Neuronal stem cell (in vitro differentiated cells): ENCODE results near the gene PJA1.

Experiments used
- DNase-seq: peaks from one replicate; pipeline ENCODE4 v3.0.0-alpha.2; 2013; ENCODE audit warnings: low spot score
- H2AFZ ChIP-seq: one replicate; pipeline ENCODE4 v1.6.1; 2013; ENCODE audit warnings: mild to moderate bottlenecking, low read length, inconsistent platforms
- H2AK5ac ChIP-seq: 2 replicates; pipeline ENCODE4 v1.6.1; 2013; ENCODE audit warnings: low read depth, mild to moderate bottlenecking, inconsistent platforms, low read length, moderate library complexity, mixed read lengths
- H2BK120ac ChIP-seq: 2 replicates; pipeline ENCODE4 v1.6.1; 2013; ENCODE audit warnings: low read depth, mild to moderate bottlenecking, inconsistent platforms, low read length, moderate library complexity, mixed read lengths
- H2BK12ac ChIP-seq: one replicate; pipeline ENCODE4 v1.6.1; 2013; ENCODE audit warnings: low read length, inconsistent platforms
- H2BK15ac ChIP-seq: 2 replicates; pipeline ENCODE4 v1.6.1; 2013; ENCODE audit warnings: mild to moderate bottlenecking, low read length, inconsistent platforms, mixed read lengths
- H2BK5ac ChIP-seq: one replicate; pipeline ENCODE4 v1.6.1; 2013; ENCODE audit warnings: inconsistent platforms, mild to moderate bottlenecking, low read length, moderate library complexity
- H3K14ac ChIP-seq: one replicate; pipeline ENCODE4 v1.6.1; 2013; ENCODE audit warnings: low read length, inconsistent platforms
- H3K18ac ChIP-seq: 2 replicates; pipeline ENCODE4 v1.6.1; 2013; ENCODE audit warnings: low read length, inconsistent platforms
- H3K23ac ChIP-seq: 2 replicates; pipeline ENCODE4 v1.6.1; 2013; ENCODE audit warnings: low read depth, mild to moderate bottlenecking, mixed read lengths, low read length, inconsistent platforms; ENCODE audit not compliant: poor library complexity
- H3K27ac ChIP-seq: replicated peaks from 3 replicates; pipeline ENCODE4 v1.5.1; 2013; ENCODE audit warnings: low read length, inconsistent platforms
- H3K27me3 ChIP-seq, 3 experiments: 2 replicates each; pipeline ENCODE4 v1.6.1; 2013; ENCODE audit warnings: low read length in 3 of 3, mild to moderate bottlenecking in 2 of 3, inconsistent platforms in 1 of 3, low read depth in 1 of 3, mixed read lengths in 1 of 3, moderate library complexity in 1 of 3; ENCODE audit not compliant: control insufficient read depth in 3 of 3, insufficient read depth in 3 of 3
- H3K36me3 ChIP-seq, 2 donors: replicated peaks in 1 of 2; 2 replicates each; pipeline ENCODE4 v1.6.1; 2013; ENCODE audit warnings: low read length in 2 of 2; ENCODE audit not compliant: control insufficient read depth in 2 of 2, insufficient read depth in 2 of 2
- H3K4ac ChIP-seq: 2 replicates; pipeline ENCODE4 v1.6.1; 2013; ENCODE audit warnings: inconsistent platforms, mild to moderate bottlenecking, low read length, moderate library complexity
- H3K4me1 ChIP-seq, 2 donors: 1 replicate in 1 of 2; 2 replicates in 1 of 2; pipeline ENCODE4 v1.6.1; 2013; ENCODE audit warnings: low read length in 2 of 2, low read depth in 1 of 2; ENCODE audit not compliant: control insufficient read depth in 2 of 2, insufficient read depth in 1 of 2
- H3K4me2 ChIP-seq: one replicate; pipeline ENCODE4 v1.6.1; 2013; ENCODE audit warnings: mild to moderate bottlenecking, low read length, inconsistent platforms; ENCODE audit not compliant: insufficient read depth, poor library complexity, severe bottlenecking
- H3K4me3 ChIP-seq, 2 donors: 2 replicates each; pipeline ENCODE4 v1.5.1; 2013; ENCODE audit warnings: low read length in 2 of 2, mild to moderate bottlenecking in 2 of 2, inconsistent platforms in 1 of 2, moderate library complexity in 1 of 2
- H3K79me1 ChIP-seq: one replicate; pipeline ENCODE4 v1.6.1; 2013; ENCODE audit warnings: low read depth, mild to moderate bottlenecking, inconsistent platforms, low read length, moderate library complexity
- H3K9ac ChIP-seq: one replicate; pipeline ENCODE4 v1.6.1; 2013; ENCODE audit warnings: mild to moderate bottlenecking, low read depth, low read length, inconsistent platforms; ENCODE audit not compliant: poor library complexity
- H3K9me3 ChIP-seq, 2 donors: replicated peaks in 1 of 2; 2 replicates each; pipeline versions ENCODE3 to v1.6.1; 2013; ENCODE audit warnings: low read length in 2 of 2, mild to moderate bottlenecking in 2 of 2, inconsistent platforms in 1 of 2, low read depth in 1 of 2, mixed read lengths in 1 of 2, moderate library complexity in 1 of 2; ENCODE audit not compliant: control insufficient read depth in 2 of 2, insufficient read depth in 1 of 2
- H4K8ac ChIP-seq: one replicate; pipeline ENCODE4 v1.6.1; 2013; ENCODE audit warnings: low read depth, mild to moderate bottlenecking, inconsistent platforms, low read length, moderate library complexity
- H4K91ac ChIP-seq: one replicate; pipeline ENCODE4 v1.6.1; 2013; ENCODE audit warnings: low read length, low read depth, mild to moderate bottlenecking, inconsistent platforms; ENCODE audit not compliant: poor library complexity
- WGBS, 2 donors: extraction: QIAGEN DNeasy Blood & Tissue Kit; methylation state at CpG; one replicate each; pipeline ENCODE4 v1.1.7; 2013; ENCODE audit warnings: missing lambda C conversion rate in 2 of 2, mixed read lengths in 1 of 2; ENCODE audit not compliant: insufficient read length in 2 of 2, insufficient replicate concordance in 1 of 2; ENCODE audit errors: extremely low coverage in 2 of 2; 5-methylcytosine and 5-hydroxymethylcytosine counted together

The PJA1 gene

GRCh38 chrX:69173906-69174305 is 8.7 kb upstream of the PJA1 start:
- Histone ChIP-seq H3K4me3 (no peak overlapping the region), H2BK120ac (no peak overlapping the region), H3K36me3 (no peaks in the 10 kb centered on the region), H3K27ac (no peak overlapping the region), H3K18ac (no peak overlapping the region), H2BK5ac (no peak overlapping the region), H2AK5ac (no peak overlapping the region), H2AFZ (peak overlapping the region; percentile 66), H3K9me3 (no peaks in the 10 kb centered on the region), H3K4me1 (peaks cover 1 to 7% of the 10 kb centered on the region in 2 donors), H3K79me1 (no peaks in the 10 kb centered on the region), H4K8ac (no peak overlapping the region), H2BK15ac (no peak overlapping the region), H3K9ac (no peak overlapping the region), H3K14ac (no peak overlapping the region), H3K23ac (no peak overlapping the region), H3K27me3 (peaks cover 0 to 8% (median 0%) of the 10 kb centered on the region in 3 experiments), H3K4me2 (no peak overlapping the region), H3K4ac (no peak overlapping the region), H2BK12ac (no peak overlapping the region), H4K91ac (no peak overlapping the region)
- DNase-seq, result no peak
- no CpG with 5 or more reads among the region's 20 CpGs for WGBS, 2 donors

- no peak overlapping the region for H3K23ac ChIP-seq
- H2BK5ac ChIP-seq, result no peak overlapping the region
- no peak overlapping the region for H3K4me2 ChIP-seq
- no peaks in the 10 kb centered on the region for H3K36me3 ChIP-seq
- no peak overlapping the region for H3K4me3 ChIP-seq
- H3K14ac ChIP-seq, result no peak overlapping the region
- no peak overlapping the region for H2BK120ac ChIP-seq
- H3K4me1 ChIP-seq, result peaks cover 0 to 2% of the 10 kb centered on the region in 2 donors
- no peak overlapping the region for H4K8ac ChIP-seq
- H2AFZ ChIP-seq, result no peak overlapping the region
- no peaks in the 10 kb centered on the region for H3K79me1 ChIP-seq
- no peak overlapping the region for H3K18ac ChIP-seq
- no peaks in the 10 kb centered on the region for H3K9me3 ChIP-seq
- H3K9ac ChIP-seq, result no peak overlapping the region
- H3K27ac ChIP-seq, result no peak overlapping the region
- peaks cover 0 to 4% (median 0%) of the 10 kb centered on the region in 3 experiments for H3K27me3 ChIP-seq
- no peak overlapping the region for H2BK12ac ChIP-seq
- H4K91ac ChIP-seq, result no peak overlapping the region
- no peak overlapping the region for H2BK15ac ChIP-seq
- no peak overlapping the region for H2AK5ac ChIP-seq
- WGBS, 2 donors, result no CpG with 5 or more reads among the region's 3 CpGs
- H3K4ac ChIP-seq, result no peak overlapping the region
- DNase-seq, result no peak
These were observed 7.7 kb upstream of the PJA1 start for GRCh38 chrX:69172937-69173336.

GRCh38 chrX:69170319-69170718 is 5.1 kb upstream of the PJA1 start:
- Histone ChIP-seq H3K4me3 (no peak overlapping the region), H3K4ac (no peak overlapping the region), H3K23ac (no peak overlapping the region), H2BK5ac (no peak overlapping the region), H3K79me1 (no peaks in the 10 kb centered on the region), H2BK120ac (no peak overlapping the region), H3K36me3 (no peaks in the 10 kb centered on the region), H4K91ac (no peak overlapping the region), H3K27me3 (no peaks in the 10 kb centered on the region), H2AFZ (no peak overlapping the region), H4K8ac (no peak overlapping the region), H3K4me2 (no peak overlapping the region), H3K9me3 (no peaks in the 10 kb centered on the region), H3K14ac (no peak overlapping the region), H2AK5ac (no peak overlapping the region), H3K4me1 (no peaks in the 10 kb centered on the region), H3K9ac (no peak overlapping the region), H2BK15ac (no peak overlapping the region), H3K18ac (no peak overlapping the region), H3K27ac (no peak overlapping the region), H2BK12ac (no peak overlapping the region)
- no peak for DNase-seq

- Histone ChIP-seq H2AK5ac (no peak overlapping the region), H3K9ac (peak overlapping the region; percentile 44), H3K27me3 (no peaks in the 10 kb centered on the region), H3K23ac (no peak overlapping the region), H3K14ac (no peak overlapping the region), H4K8ac (peak overlapping the region; percentile 17), H3K4me3 (peak overlapping the region; percentile 79 to 95), H3K36me3 (peaks cover 10 to 49% of the 10 kb centered on the region in 2 donors), H3K18ac (no peak overlapping the region), H2BK12ac (no peak overlapping the region), H3K4ac (no peak overlapping the region), H3K4me1 (peaks cover 3 to 11% of the 10 kb centered on the region in 2 donors), H2AFZ (no peak overlapping the region), H3K9me3 (no peaks in the 10 kb centered on the region), H4K91ac (no peak overlapping the region), H2BK15ac (no peak overlapping the region), H3K27ac (no peak overlapping the region), H3K79me1 (peaks cover 8% of the 10 kb centered on the region), H2BK5ac (no peak overlapping the region), H3K4me2 (peak overlapping the region; percentile 48), H2BK120ac (no peak overlapping the region)
- no peak for DNase-seq
- no CpG with 5 or more reads among the region's 23 CpGs for WGBS, 2 donors
These were observed 1.1 kb downstream of the PJA1 start for GRCh38 chrX:69163936-69164741.
